B cell (primary cell): ENCODE results near the gene SHOC2. TPM values are rescaled to one million over a fixed set of nuclear protein-coding genes. Genes with fewer than 3 reads are reported as not detected.

Experiments
- ATAC-seq: fragments of 200-7000 bp; cut with Tn5 transposase; one replicate; pipeline ENCODE4 v1.10.0; 2021; ENCODE audit warnings: low read depth, mild to moderate bottlenecking, moderate number of reproducible peaks, moderate library complexity
- CTCF ChIA-PET: fragments of 350-600 bp; sonication (Branson Sonifier 250); formaldehyde crosslinking; loops from one replicate; lab custom pipeline; 2021; ENCODE audit warnings: antibody characterized with exemption, inconsistent platforms; lab: Charles Lee
- POLR2A ChIA-PET: fragments of 350-600 bp; sonication (Branson Sonifier 250); formaldehyde crosslinking; loops from one replicate; lab custom pipeline; 2021; ENCODE audit warnings: antibody characterized with exemption; lab: Charles Lee
- DNase-seq: peaks from one replicate; pipeline ENCODE4 v3.0.0; 2013
- H2AFZ ChIP-seq: 2 replicates; pipeline ENCODE4 v1.6.1; 2012; ENCODE audit warnings: mild to moderate bottlenecking, low read depth, low read length; ENCODE audit not compliant: insufficient read depth, poor library complexity, severe bottlenecking
- H3K27ac ChIP-seq, 2 donors: 1 replicate in 1 of 2; 2 replicates in 1 of 2; pipeline ENCODE4 v1.5.1; 2012 to 2013; ENCODE audit warnings: low read length in 2 of 2, mild to moderate bottlenecking in 2 of 2, moderate library complexity in 1 of 2
- H3K27me3 ChIP-seq, 4 experiments: fragments of 200-600 bp in 1 of 4; sonication (generic) in 1 of 4; replicated peaks in 1 of 4; 1 replicate in 2 of 4; 2 replicates in 2 of 4; pipeline versions ENCODE4 v1.6.1 to v1.7.0; 2013 to 2016; ENCODE audit warnings: low read length in 3 of 4, mild to moderate bottlenecking in 2 of 4, mixed read lengths in 1 of 4, moderate library complexity in 1 of 4; ENCODE audit not compliant: insufficient read depth in 4 of 4, control insufficient read depth in 3 of 4; ENCODE audit errors: control extremely low read depth in 1 of 4
- H3K36me3 ChIP-seq, 2 experiments: replicated peaks in 1 of 2; 1 replicate in 1 of 2; 2 replicates in 1 of 2; pipeline versions ENCODE4 v1.6.1 to v1.7.1; 2013; ENCODE audit warnings: low read length in 1 of 2; ENCODE audit not compliant: insufficient read depth in 2 of 2, control insufficient read depth in 1 of 2; ENCODE audit errors: control extremely low read depth in 1 of 2, extremely low read depth in 1 of 2
- H3K4me1 ChIP-seq, 2 donors: fragments of 200-600 bp in 1 of 2; sonication (generic) in 1 of 2; 1 replicate in 1 of 2; 2 replicates in 1 of 2; pipeline versions ENCODE4 v1.5.1 to v1.6.1; 2013 to 2017; ENCODE audit warnings: low read length in 2 of 2; ENCODE audit not compliant: control insufficient read depth in 2 of 2, insufficient read depth in 2 of 2
- H3K4me2 ChIP-seq: replicated peaks from 2 replicates; pipeline ENCODE3; 2012; ENCODE audit warnings: mild to moderate bottlenecking, low read depth, low read length; ENCODE audit not compliant: poor library complexity, severe bottlenecking
- H3K4me3 ChIP-seq, 5 experiments: fragments of 200-600 bp in 1 of 5; sonication (generic) in 1 of 5; 1 replicate in 3 of 5; 2 replicates in 2 of 5; pipeline versions ENCODE4 v1.5.1 to v1.7.0; 2011 to 2016; ENCODE audit warnings: low read length in 4 of 5, mild to moderate bottlenecking in 4 of 5, low read depth in 2 of 5, control low read depth in 1 of 5, moderate library complexity in 1 of 5; ENCODE audit not compliant: insufficient read depth in 1 of 5; ENCODE audit errors: control extremely low read depth in 1 of 5, extremely low read depth in 1 of 5
- H3K79me2 ChIP-seq: fragments of 200-600 bp; sonication (generic); one replicate; pipeline ENCODE4 v1.6.0; 2016; ENCODE audit warnings: low read length; ENCODE audit not compliant: control insufficient read depth, insufficient read depth
- H3K9ac ChIP-seq: fragments of 200-600 bp; sonication (generic); 2 replicates; pipeline ENCODE4 v1.6.1; 2017; ENCODE audit warnings: mild to moderate bottlenecking, low read length, moderate library complexity
- H3K9me3 ChIP-seq, 3 donors: one replicate each; pipeline versions ENCODE4 v1.6.1 to v1.7.1; 2013; ENCODE audit warnings: low read length in 2 of 3; ENCODE audit not compliant: control insufficient read depth in 2 of 3, insufficient read depth in 1 of 3; ENCODE audit errors: control extremely low read depth in 1 of 3
- H4K20me1 ChIP-seq: 2 replicates; pipeline ENCODE4 v1.6.0; 2012; ENCODE audit warnings: mild to moderate bottlenecking, low read length; ENCODE audit not compliant: insufficient read depth, control insufficient read depth, poor library complexity, severe bottlenecking
- H3K27ac Mint-ChIP-seq: one replicate; pipeline ENCODE4 v1.8.0; 2021; ENCODE audit warnings: mixed read lengths
- H3K27me3 Mint-ChIP-seq: one replicate; pipeline ENCODE4 v1.8.0; 2021; ENCODE audit warnings: mixed read lengths
- H3K4me1 Mint-ChIP-seq: one replicate; pipeline ENCODE4 v1.8.0; 2021; ENCODE audit warnings: mixed read lengths
- H3K4me3 Mint-ChIP-seq: one replicate; pipeline ENCODE4 v1.8.0; 2021; ENCODE audit warnings: mixed read lengths
- H3K9me3 Mint-ChIP-seq: one replicate; pipeline ENCODE4 v1.8.0; 2022; ENCODE audit warnings: mixed read lengths; ENCODE audit not compliant: insufficient read depth
- EZH2 ChIP-seq: IDR thresholded peaks from 2 replicates; pipeline ENCODE4 v1.6.1; 2012; ENCODE audit warnings: borderline replicate concordance, low read depth, mild to moderate bottlenecking, moderate library complexity, low read length; ENCODE audit not compliant: insufficient read depth, poor library complexity, severe bottlenecking
- WGBS: methylation state at CpG from one replicate; pipeline ENCODE4 v1.1.5; 2013; ENCODE audit warnings: missing lambda C conversion rate; ENCODE audit not compliant: insufficient coverage; 5-methylcytosine and 5-hydroxymethylcytosine counted together
- intact Hi-C: fragments of 100-400 bp; cut with micrococcal nuclease; formaldehyde crosslinking; loops from one replicate; pipeline ENCODE4 v1.10.0; 2022
- polyA plus RNA-seq: library from polyadenylated mRNA; depleted of rRNA; stranded (reverse); fragments of >200 nt; gene quantifications from 2 replicates; pipeline ENCODE4 v1.2.3, GENCODE V29; 2012
- total RNA-seq, 2 donors: library from RNA; stranded (reverse); fragments of 120-200 nt in 1 of 2; gene quantifications; 1 replicate in 1 of 2; 2 replicates in 1 of 2; pipeline versions ENCODE4 v1.2.3 to v1.2.4, GENCODE V29; 2013 to 2022
- TF ChIP-seq, protein P1 (sequence below): fragments of 200-600 bp; IDR thresholded peaks from one replicate; pipeline ENCODE4 v1.8.0; 2022; ENCODE audit warnings: antibody characterized with exemption, mild to moderate bottlenecking

SHOC2 gene
- total and polyA plus RNA-seq, 2 donors (not counting 1 experiment from before 2014, with no cell fraction given) = 13.3 to 116 TPM

GRCh38 chr10:110979611-110980010 lies 60.2 kb downstream of the SHOC2 start:
- H3K4me1 ChIP-seq = peaks cover 7 to 19% of the 10 kb centered on the region in 2 donors
- H3K9me3 ChIP-seq = no peaks in the 10 kb centered on the region
- no peaks in the 10 kb centered on the region for H3K27me3 Mint-ChIP-seq
- no peak overlapping the region for H3K9ac ChIP-seq
- no peaks in the 10 kb centered on the region for H3K9me3 Mint-ChIP-seq
- peaks cover 59% of the 10 kb centered on the region for H3K4me1 Mint-ChIP-seq
- H4K20me1 ChIP-seq = peaks cover 77% of the 10 kb centered on the region
- intact Hi-C loops = no loop called here
- peak overlapping the region; percentile 13 for H3K27ac Mint-ChIP-seq
- H2AFZ ChIP-seq = no peak overlapping the region
- CTCF ChIA-PET = no interaction called here
- WGBS = 100% methylated on average over 1 of the region's 2 CpGs
- POLR2A ChIA-PET = no interaction called here
- ATAC-seq (no peak), DNase-seq (no peak)
- no peaks in the 10 kb centered on the region for H3K27me3 ChIP-seq
- H3K4me3 ChIP-seq = no peak overlapping the region
- no peak overlapping the region for H3K4me3 Mint-ChIP-seq
- H3K36me3 ChIP-seq = peaks cover 7 to 10% of the 10 kb centered on the region in 2 experiments
- no peak for TF ChIP-seq EZH2
- TF ChIP-seq, protein P1, sequence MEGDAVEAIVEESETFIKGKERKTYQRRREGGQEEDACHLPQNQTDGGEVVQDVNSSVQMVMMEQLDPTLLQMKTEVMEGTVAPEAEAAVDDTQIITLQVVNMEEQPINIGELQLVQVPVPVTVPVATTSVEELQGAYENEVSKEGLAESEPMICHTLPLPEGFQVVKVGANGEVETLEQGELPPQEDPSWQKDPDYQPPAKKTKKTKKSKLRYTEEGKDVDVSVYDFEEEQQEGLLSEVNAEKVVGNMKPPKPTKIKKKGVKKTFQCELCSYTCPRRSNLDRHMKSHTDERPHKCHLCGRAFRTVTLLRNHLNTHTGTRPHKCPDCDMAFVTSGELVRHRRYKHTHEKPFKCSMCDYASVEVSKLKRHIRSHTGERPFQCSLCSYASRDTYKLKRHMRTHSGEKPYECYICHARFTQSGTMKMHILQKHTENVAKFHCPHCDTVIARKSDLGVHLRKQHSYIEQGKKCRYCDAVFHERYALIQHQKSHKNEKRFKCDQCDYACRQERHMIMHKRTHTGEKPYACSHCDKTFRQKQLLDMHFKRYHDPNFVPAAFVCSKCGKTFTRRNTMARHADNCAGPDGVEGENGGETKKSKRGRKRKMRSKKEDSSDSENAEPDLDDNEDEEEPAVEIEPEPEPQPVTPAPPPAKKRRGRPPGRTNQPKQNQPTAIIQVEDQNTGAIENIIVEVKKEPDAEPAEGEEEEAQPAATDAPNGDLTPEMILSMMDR = no peak
- no peak overlapping the region for H3K4me2 ChIP-seq
- peak overlapping the region in 1 of 2 donors; percentile 56 for H3K27ac ChIP-seq
- peaks cover 88% of the 10 kb centered on the region for H3K79me2 ChIP-seq

DNA sequence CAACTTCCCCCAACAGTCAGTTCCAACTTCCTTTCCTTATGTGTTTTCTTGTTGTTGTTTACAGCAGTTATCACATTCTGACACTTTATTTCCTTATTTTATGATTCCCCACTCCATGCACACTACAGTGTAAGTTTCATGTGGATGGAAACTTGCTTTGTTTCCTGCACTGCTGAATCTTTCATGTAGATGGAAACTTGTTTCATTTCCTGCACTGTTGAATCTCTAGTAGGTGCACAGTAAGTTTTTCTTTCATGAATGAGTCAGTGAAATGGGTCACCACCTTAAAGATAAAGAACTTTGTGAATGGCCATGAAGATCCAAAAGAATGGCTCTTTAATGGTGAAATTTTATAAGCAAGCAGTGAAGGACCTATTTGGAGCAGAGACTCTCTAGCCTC lies 61.4 kb downstream of the SHOC2 start:
- no peaks in the 10 kb centered on the region for H3K27me3 ChIP-seq
- H3K4me3 Mint-ChIP-seq = peak overlapping the region; percentile 44
- peaks cover 7 to 10% of the 10 kb centered on the region in 2 experiments for H3K36me3 ChIP-seq
- H3K4me1 Mint-ChIP-seq = peaks cover 60% of the 10 kb centered on the region
- H3K79me2 ChIP-seq = peaks cover 87% of the 10 kb centered on the region
- peaks cover 75% of the 10 kb centered on the region for H4K20me1 ChIP-seq
- H3K9ac ChIP-seq = no peak overlapping the region
- intact Hi-C loops = no loop called here
- no peak for DNase-seq
- no peaks in the 10 kb centered on the region for H3K9me3 ChIP-seq
- H3K27ac ChIP-seq = peak overlapping the region in 1 of 2 donors; percentile 3
- H3K4me2 ChIP-seq = peak overlapping the region; percentile 18
- H3K9me3 Mint-ChIP-seq = no peaks in the 10 kb centered on the region
- ATAC-seq = no peak
- POLR2A ChIA-PET = no interaction called here
- H2AFZ ChIP-seq = no peak overlapping the region
- H3K27me3 Mint-ChIP-seq = no peaks in the 10 kb centered on the region
- peak overlapping the region; percentile 73 for H3K27ac Mint-ChIP-seq
- CTCF ChIA-PET = no interaction called here
- peaks cover 7 to 19% of the 10 kb centered on the region in 2 donors for H3K4me1 ChIP-seq
- no peak for TF ChIP-seq EZH2
- TF ChIP-seq, protein P1 = no peak
- no peak overlapping the region for H3K4me3 ChIP-seq
